Activated naive CD8-positive, alpha-beta T cell (primary cell): ENCODE measurements around the gene GANAB.
A peak's percentile ranks its signal among the peaks of the same experiment; 100 is the strongest.
"Not testable (repeated sequence)": the region's sequence is repeated elsewhere in the genome, so short reads cannot be mapped to it uniquely, and the experiment has no call there.

ENCODE experiments used
- H3K27ac Mint-ChIP-seq: one replicate; pipeline ENCODE4 v1.8.0; 2021; ENCODE audit warnings: mixed read lengths
- H3K27me3 Mint-ChIP-seq: one replicate; pipeline ENCODE4 v1.8.0; 2021; ENCODE audit warnings: mixed read lengths
- H3K36me3 Mint-ChIP-seq: one replicate; pipeline ENCODE4 v1.8.0; 2021; ENCODE audit warnings: mixed read lengths
- H3K4me1 Mint-ChIP-seq: one replicate; pipeline ENCODE4 v1.8.0; 2021; ENCODE audit warnings: low read depth, mixed read lengths
- H3K4me3 Mint-ChIP-seq: one replicate; pipeline ENCODE4 v1.8.0; 2021; ENCODE audit warnings: mild to moderate bottlenecking, mixed read lengths
- H3K9me3 Mint-ChIP-seq: one replicate; pipeline ENCODE4 v1.8.0; 2021; ENCODE audit warnings: low read depth, mixed read lengths

GANAB gene

DNA sequence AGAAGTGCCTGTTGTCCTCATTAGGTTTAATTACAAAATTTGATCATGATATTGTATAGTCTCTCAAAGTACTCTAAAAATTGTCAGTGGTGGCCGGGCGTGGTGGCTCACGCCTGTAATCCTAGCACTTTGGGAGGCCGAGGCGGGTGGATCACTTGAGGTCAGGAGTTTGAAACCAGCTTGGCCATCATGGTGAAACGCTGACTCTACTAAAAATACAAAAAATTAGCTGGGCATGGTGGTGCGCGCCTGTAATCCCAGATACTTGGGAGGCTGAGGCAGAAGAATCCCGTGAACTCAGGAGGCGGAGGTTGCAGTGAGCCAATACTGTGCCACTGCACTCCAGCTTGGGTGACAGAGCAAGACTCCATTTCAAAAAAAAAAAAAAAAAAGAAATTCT is 29.0 kb upstream of the GANAB start:
- peaks cover 54% of the 10 kb centered on the region for H3K4me1 Mint-ChIP-seq
- H3K4me3 Mint-ChIP-seq, H3K36me3 Mint-ChIP-seq, H3K27ac Mint-ChIP-seq, H3K27me3 Mint-ChIP-seq, H3K9me3 Mint-ChIP-seq: not testable (repeated sequence)

GRCh38 chr11:62673196-62673525 is 26.7 kb upstream of the GANAB start:
- H3K9me3 Mint-ChIP-seq = no peaks in the 10 kb centered on the region
- peak overlapping the region; percentile 98 for H3K27ac Mint-ChIP-seq
- H3K4me1 Mint-ChIP-seq = peaks cover 57% of the 10 kb centered on the region
- H3K4me3 Mint-ChIP-seq = peak overlapping the region; percentile 100
- peaks cover 3% of the 10 kb centered on the region for H3K36me3 Mint-ChIP-seq
- H3K27me3 Mint-ChIP-seq = no peaks in the 10 kb centered on the region

DNA sequence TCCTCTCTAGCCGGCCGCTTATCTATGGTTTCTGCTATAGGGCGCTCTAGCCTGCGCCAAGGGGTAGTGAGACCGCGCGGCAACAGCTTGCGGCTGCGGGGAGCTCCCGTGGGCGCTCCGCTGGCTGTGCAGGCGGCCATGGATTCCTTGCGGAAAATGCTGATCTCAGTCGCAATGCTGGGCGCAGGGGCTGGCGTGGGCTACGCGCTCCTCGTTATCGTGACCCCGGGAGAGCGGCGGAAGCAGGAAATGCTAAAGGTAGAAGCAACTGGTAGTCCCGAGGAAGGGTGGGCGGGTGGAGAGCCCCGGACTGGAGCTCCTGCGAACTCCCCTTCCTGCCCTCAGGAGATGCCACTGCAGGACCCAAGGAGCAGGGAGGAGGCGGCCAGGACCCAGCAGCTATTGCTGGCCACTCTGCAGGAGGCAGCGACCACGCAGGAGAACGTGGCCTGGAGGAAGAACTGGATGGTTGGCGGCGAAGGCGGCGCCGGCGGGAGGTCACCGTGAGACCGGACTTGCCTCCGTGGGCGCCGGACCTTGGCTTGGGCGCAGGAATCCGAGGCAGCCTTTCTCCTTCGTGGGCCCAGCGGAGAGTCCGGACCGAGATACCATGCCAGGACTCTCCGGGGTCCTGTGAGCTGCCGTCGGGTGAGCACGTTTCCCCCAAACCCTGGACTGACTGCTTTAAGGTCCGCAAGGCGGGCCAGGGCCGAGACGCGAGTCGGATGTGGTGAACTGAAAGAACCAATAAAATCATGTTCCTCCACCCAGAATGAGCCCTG is 25.4 kb upstream of the GANAB start, which contains the start of the genes LBHD1 and UQCC3:
Gene LBHD1, minus strand, starts transcription at position 660 of the 782 bp plus-strand sequence. CDS start 2,236 bp downstream, outside the sequence.
Gene UQCC3, plus strand, starts transcription at position 66 of the 782 bp plus-strand sequence. Its CDS starts 73 bp downstream, at position 139.
- Mint-ChIP-seq H3K27ac (peak within 1 kb of the TSS; percentile 98), H3K4me1 (peaks cover 55% of the 10 kb centered on the region), H3K9me3 (no peaks in the 10 kb centered on the region), H3K36me3 (peaks cover 5% of the 10 kb centered on the region), H3K27me3 (no peaks in the 10 kb centered on the region), H3K4me3 (peak within 1 kb of the TSS; percentile 100)

DNA sequence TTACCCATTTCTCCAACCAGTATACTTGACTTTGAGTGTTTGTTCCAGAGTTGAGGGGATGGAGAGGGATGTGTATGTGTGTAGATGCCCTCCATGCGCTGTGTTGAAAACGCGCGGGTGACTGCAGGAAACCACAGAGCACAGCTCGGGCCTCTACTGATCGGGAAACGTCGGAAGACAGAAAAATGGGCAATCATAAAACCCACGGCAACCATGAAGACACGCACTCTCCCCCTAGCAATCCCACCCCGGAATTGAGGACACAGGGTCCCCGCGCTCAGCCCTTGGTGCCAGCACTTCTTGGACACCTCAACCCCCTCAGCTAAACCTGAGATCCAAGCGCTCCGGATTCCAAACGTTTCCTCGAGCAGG is 24.8 kb upstream of the GANAB start:
- Mint-ChIP-seq H3K27ac (peak overlapping the region; percentile 98), H3K36me3 (peaks cover 5% of the 10 kb centered on the region)

DNA sequence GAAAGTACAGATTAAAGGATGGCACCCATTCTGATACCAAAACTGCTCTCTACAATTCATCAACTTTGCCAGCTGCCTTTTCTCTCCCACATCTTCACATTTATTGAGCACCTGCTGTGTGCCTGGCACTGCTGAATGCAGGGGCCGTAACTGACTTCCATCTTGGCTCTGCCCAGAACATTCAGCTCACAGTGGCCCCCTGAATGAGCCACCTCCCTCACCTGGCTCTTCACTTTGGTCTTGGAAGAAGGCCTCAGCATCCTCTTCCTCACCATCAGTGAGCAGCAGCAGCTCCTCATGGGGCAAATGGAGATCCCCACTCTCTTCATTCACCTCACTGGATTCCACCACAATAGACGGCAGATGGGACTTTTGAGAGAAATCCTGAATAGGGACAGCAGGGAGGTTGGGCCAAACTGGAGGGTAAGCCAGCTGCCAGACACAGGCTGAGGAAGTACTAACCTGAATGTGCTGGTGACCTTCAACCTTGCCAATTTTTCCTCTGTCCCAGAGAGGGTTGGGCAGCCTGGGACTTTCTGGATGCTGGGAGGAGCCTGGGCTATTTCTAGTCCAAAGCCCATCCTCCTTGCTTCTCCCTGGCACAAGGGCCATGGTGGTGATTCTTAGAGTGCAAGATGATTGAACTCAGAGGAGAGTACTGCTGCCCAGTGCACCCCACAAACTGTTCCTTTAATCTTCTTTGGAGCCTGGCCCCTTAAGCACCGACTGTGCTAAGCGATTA is 23.2 kb upstream of the GANAB start:
- Mint-ChIP-seq H3K27ac (peak overlapping the region; percentile 86), H3K9me3 (no peaks in the 10 kb centered on the region), H3K27me3 (no peaks in the 10 kb centered on the region), H3K4me1 (peaks cover 49% of the 10 kb centered on the region), H3K4me3 (peak overlapping the region; percentile 100), H3K36me3 (peaks cover 5% of the 10 kb centered on the region)

More for the DNA sequence above, 24.8 kb upstream of the GANAB start:
- Mint-ChIP-seq H3K9me3 (no peaks in the 10 kb centered on the region), H3K27me3 (no peaks in the 10 kb centered on the region), H3K4me3 (peak overlapping the region; percentile 100), H3K4me1 (peaks cover 55% of the 10 kb centered on the region)

- Mint-ChIP-seq H3K4me1 (peaks cover 49% of the 10 kb centered on the region), H3K9me3 (no peaks in the 10 kb centered on the region), H3K36me3 (peaks cover 7% of the 10 kb centered on the region), H3K4me3 (peak overlapping the region; percentile 96), H3K27me3 (no peaks in the 10 kb centered on the region), H3K27ac (peak overlapping the region; percentile 66)
Measured at GRCh38 chr11:62667460-62667859, 21.0 kb upstream of the GANAB start.

GRCh38 chr11:62666259-62666926 is 20.0 kb upstream of the GANAB start:
- Mint-ChIP-seq H3K36me3 (peaks cover 7% of the 10 kb centered on the region), H3K27ac (peak overlapping the region; percentile 97), H3K27me3 (no peaks in the 10 kb centered on the region), H3K4me1 (peaks cover 44% of the 10 kb centered on the region), H3K9me3 (no peaks in the 10 kb centered on the region), H3K4me3 (peak overlapping the region; percentile 96)

- Mint-ChIP-seq H3K4me3 (peak overlapping the region; percentile 96), H3K4me1 (peaks cover 39% of the 10 kb centered on the region), H3K36me3 (peaks cover 7% of the 10 kb centered on the region)
Measured at GRCh38 chr11:62665599-62666258, 19.3 kb upstream of the GANAB start.

DNA sequence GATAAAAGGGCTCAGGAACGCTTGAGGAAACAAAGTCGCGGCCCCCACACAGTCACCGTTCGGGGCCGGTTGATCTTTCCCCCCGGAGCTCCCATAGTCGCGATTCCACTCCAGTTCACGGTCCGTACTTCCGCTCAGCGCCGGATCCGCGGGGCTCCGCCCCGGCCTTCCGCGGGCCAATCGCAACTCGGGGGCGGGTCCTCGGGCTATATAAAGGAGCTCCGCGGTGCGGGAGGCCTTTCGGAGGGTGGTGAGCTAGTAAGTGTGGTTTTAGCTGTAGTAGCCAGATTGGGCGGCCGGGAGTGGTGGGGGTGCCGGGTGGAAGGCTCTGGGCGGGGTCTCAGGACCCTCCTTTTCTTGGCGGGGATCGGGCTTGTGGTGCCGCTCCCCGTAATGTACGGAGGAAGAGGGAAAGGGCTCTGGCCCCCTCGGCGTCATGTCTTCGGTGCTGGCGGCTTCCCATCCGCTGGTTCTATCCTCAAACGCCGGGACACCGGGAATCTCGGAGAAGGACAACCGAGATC is 18.7 kb upstream of the GANAB start, which contains the start of the genes C11orf98 and CSKMT:
Gene C11orf98, minus strand, starts transcription at position 136 of the 524 bp plus-strand sequence. Its CDS starts 41 bp downstream, at position 95.
Gene CSKMT, plus strand, starts transcription at position 238 of the 524 bp plus-strand sequence. CDS start 568 bp downstream, outside the sequence.
- Mint-ChIP-seq H3K27me3 (no peaks in the 10 kb centered on the region), H3K4me1 (peaks cover 36% of the 10 kb centered on the region), H3K36me3 (peaks cover 7% of the 10 kb centered on the region), H3K9me3 (no peaks in the 10 kb centered on the region), H3K4me3 (peak within 1 kb of the TSS; percentile 96), H3K27ac (peak within 1 kb of the TSS; percentile 97)

More at GRCh38 chr11:62665599-62666258, 19.3 kb upstream of the GANAB start:
- no peaks in the 10 kb centered on the region for H3K27me3 Mint-ChIP-seq
- H3K27ac Mint-ChIP-seq = peak overlapping the region; percentile 97
- H3K9me3 Mint-ChIP-seq = no peaks in the 10 kb centered on the region

DNA sequence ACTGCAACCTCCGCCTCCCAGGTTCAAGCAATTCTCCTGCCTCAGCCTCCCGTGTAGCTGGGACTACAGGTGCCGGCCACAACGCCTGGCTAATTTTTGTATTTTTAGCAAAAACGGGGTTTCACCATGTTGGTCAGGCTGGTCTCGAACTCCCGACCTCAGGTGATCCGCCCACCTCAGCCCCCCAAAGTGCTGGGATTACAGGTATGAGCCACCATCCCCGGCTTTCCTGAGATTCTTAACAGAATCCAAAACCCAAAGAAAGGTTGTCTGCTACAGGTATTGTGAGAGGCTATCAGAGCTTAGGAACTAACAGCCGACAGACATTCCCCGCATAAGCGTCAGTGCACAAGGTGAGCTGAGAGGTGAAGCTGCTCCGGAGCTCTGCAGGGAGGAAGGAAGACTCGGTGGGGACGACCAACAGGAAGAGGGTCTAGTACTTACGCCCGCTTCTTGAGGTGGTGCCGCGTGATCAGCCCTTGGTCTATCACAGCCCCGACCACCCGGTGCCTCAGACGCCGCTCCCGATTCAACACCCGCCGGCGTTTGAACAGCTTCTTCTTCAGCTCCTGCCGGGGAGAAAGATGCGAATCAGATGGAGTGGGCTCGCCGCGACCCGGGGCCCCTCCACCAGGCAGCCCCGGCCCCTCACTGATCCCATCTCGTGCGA is 18.1 kb upstream of the GANAB start:
- Mint-ChIP-seq H3K4me3 (peak overlapping the region; percentile 96), H3K27me3 (no peaks in the 10 kb centered on the region), H3K27ac (peak overlapping the region; percentile 97), H3K4me1 (peaks cover 31% of the 10 kb centered on the region), H3K9me3 (no peaks in the 10 kb centered on the region), H3K36me3 (peaks cover 7% of the 10 kb centered on the region)

DNA sequence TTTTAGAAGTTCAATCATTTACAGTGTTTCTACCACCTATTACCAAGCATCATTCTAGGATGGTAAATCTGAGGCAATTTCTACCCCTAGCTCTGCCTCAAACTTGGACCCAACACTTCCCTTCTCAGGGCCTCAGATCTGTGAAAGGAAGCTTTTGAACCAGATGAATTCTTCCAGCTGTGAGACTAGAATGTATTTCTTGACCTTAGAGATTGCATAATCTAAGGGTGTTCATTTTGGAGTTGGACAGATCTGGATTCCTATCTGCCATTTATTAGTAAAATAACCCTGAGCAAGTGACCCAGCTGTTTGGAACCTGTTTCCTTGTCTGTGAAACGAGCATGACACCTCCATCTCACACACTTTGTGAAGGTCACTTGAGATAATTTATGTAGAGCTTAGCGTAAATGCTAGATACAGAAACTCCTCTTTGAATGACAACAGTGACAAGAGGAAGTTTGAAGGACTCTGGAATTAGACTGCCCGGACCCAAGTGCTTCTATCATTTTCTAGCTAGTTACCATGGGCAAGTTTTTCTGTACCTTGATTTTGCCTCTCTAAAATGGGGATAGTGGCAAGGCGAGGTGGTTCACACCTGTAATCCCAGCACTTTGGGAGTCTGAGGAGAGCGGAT is 10.5 kb upstream of the GANAB start:
- Mint-ChIP-seq H3K36me3 (no peaks in the 10 kb centered on the region), H3K27me3 (no peaks in the 10 kb centered on the region), H3K4me1 (peaks cover 10% of the 10 kb centered on the region), H3K4me3 (no peak overlapping the region), H3K27ac (no peak overlapping the region), H3K9me3 (no peaks in the 10 kb centered on the region)

DNA sequence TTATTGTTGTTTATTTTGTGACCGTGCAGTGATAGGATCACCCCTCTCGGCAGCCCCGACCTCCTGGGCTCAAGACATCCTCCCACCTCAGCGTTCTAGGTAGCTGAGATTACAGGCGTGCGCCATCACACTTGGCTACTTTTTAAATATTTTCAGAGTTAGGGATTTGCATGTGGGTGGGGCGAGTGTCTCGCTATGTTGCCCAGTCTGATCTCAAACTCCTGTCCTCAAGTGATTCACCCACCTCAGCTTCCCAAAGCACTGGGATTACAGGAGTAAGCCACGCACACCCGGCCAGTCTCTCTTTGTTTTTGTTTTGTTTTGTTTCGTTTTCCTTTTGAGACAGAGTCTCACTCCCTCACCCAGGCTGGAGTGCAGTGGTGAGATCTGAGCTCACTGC is 7.9 kb upstream of the GANAB start:
- Mint-ChIP-seq H3K4me1 (peaks cover 19% of the 10 kb centered on the region), H3K27ac (peak overlapping the region; percentile 77), H3K36me3 (no peaks in the 10 kb centered on the region), H3K4me3 (peak overlapping the region; percentile 53), H3K27me3 (no peaks in the 10 kb centered on the region), H3K9me3 (no peaks in the 10 kb centered on the region)

DNA sequence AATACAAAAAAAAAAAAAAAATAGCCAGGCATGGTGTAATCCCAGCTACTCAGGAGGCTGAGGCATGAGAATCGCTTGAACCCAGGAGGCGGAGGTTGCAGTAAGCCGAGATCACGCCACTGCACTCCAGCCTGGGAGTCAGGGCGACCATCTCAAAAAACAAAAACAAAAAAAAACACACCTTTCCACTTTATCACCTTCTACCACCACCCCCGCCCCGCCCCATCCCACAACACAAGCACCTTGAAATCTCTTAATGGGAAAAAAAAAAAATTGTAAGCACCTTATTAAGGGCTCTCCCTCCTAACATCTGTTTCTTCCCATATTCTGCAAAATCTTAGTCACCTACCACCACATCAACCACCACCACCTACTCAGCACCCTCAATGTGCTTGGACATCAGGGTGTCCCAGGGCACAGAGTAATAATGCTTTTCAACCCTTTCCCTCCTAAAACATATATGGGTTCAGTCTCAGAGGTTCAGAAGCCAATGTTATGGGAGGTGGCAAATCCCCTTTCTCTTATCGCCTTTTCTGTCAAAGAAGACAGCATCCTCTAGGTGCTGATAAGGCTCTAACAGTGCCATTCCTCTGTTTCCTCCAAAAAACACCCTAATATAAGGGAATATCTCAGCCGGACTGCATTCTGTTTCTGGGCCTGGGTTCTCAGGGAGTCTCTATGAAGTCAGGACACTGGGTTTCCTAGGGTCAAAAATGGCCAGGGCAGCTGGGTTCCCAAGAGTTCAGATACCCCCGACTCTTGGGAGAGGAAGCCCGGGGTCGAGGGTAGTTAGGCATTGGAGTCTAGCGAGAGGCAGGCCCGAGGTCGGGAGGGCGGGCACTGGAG is 6.0 kb upstream of the GANAB start:
- Mint-ChIP-seq H3K36me3 (no peaks in the 10 kb centered on the region), H3K4me3 (peak overlapping the region; percentile 99), H3K27me3 (no peaks in the 10 kb centered on the region), H3K4me1 (peaks cover 21% of the 10 kb centered on the region), H3K27ac (peak overlapping the region; percentile 91), H3K9me3 (no peaks in the 10 kb centered on the region)
